Progenitor cell of endocrine pancreas (in vitro differentiated cells): ENCODE results near the gene KCNN4. TPM values are rescaled to one million over a fixed set of nuclear protein-coding genes. Genes with fewer than 3 reads are reported as not detected.
A peak's percentile ranks its signal among the peaks of the same experiment; 100 is the strongest.
"Not testable (repeated sequence)": the region's sequence is repeated elsewhere in the genome, so short reads cannot be mapped to it uniquely, and the experiment has no call there.

ENCODE experiments used
- DNase-seq: peaks from one replicate; pipeline ENCODE4 v3.0.0; 2021; ENCODE audit warnings: low spot score; ENCODE audit not compliant: unreplicated experiment
- H3K27ac Mint-ChIP-seq: 2 replicates; pipeline ENCODE4 v1.8.0; 2021; ENCODE audit warnings: mild to moderate bottlenecking, moderate library complexity, mixed read lengths
- H3K27me3 Mint-ChIP-seq: 2 replicates; pipeline ENCODE4 v1.8.0; 2021; ENCODE audit warnings: mixed read lengths
- H3K36me3 Mint-ChIP-seq: 2 replicates; pipeline ENCODE4 v1.8.0; 2022; ENCODE audit warnings: mixed read lengths; ENCODE audit not compliant: insufficient read depth
- H3K4me1 Mint-ChIP-seq: 2 replicates; pipeline ENCODE4 v1.8.0; 2021; ENCODE audit warnings: low read depth, mixed read lengths
- H3K4me3 Mint-ChIP-seq: 2 replicates; pipeline ENCODE4 v1.8.0; 2021; ENCODE audit warnings: low read depth, mild to moderate bottlenecking, moderate library complexity, mixed read lengths
- H3K9me3 Mint-ChIP-seq: 2 replicates; pipeline ENCODE4 v1.8.0; 2021; ENCODE audit warnings: low read depth, mixed read lengths
- total RNA-seq: library from RNA; stranded (reverse); gene quantifications from 2 replicates; pipeline ENCODE4 v1.2.1, GENCODE V29; 2021
- TF ChIP-seq, protein P1 (sequence below): fragments of 200-600 bp; sonication (generic); IDR thresholded peaks from one replicate; pipeline ENCODE4 v1.5.0; 2021; ENCODE audit warnings: antibody characterized with exemption, mild to moderate bottlenecking; ENCODE audit not compliant: unreplicated experiment

Gene KCNN4
- total RNA-seq, 1 donor from 2014 or later, result 0.34 TPM

DNA sequence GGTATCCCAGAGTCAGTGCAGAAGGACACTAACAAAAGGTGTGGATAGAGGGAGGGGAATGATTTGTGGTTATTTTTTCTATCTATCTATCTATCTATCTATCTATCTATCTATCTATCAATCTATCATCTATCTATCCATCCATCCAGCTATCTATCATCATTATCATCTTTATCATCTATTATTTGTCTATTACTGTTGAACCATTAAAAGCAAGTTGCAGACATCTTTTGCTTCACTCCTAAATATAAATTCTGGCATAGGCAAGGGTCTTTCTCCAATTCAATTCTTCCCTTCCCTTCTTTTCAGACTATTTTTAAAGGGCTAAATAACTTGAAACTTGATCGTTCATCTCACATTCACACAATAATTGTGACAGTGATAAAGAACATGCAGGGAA lies 31.5 kb upstream of the KCNN4 start:
- no peak overlapping the region for H3K4me3 Mint-ChIP-seq
- H3K9me3 Mint-ChIP-seq, result no peaks in the 10 kb centered on the region
- peaks cover 57% of the 10 kb centered on the region for H3K27me3 Mint-ChIP-seq
- DNase-seq, result no peak
- no peaks in the 10 kb centered on the region for H3K4me1 Mint-ChIP-seq
- H3K36me3 Mint-ChIP-seq, result no peaks in the 10 kb centered on the region
- H3K27ac Mint-ChIP-seq, result no peak overlapping the region
- TF ChIP-seq, protein P1, sequence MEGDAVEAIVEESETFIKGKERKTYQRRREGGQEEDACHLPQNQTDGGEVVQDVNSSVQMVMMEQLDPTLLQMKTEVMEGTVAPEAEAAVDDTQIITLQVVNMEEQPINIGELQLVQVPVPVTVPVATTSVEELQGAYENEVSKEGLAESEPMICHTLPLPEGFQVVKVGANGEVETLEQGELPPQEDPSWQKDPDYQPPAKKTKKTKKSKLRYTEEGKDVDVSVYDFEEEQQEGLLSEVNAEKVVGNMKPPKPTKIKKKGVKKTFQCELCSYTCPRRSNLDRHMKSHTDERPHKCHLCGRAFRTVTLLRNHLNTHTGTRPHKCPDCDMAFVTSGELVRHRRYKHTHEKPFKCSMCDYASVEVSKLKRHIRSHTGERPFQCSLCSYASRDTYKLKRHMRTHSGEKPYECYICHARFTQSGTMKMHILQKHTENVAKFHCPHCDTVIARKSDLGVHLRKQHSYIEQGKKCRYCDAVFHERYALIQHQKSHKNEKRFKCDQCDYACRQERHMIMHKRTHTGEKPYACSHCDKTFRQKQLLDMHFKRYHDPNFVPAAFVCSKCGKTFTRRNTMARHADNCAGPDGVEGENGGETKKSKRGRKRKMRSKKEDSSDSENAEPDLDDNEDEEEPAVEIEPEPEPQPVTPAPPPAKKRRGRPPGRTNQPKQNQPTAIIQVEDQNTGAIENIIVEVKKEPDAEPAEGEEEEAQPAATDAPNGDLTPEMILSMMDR, result no peak

- Mint-ChIP-seq H3K4me3 (no peak overlapping the region), H3K27me3 (peaks cover 54% of the 10 kb centered on the region), H3K9me3 (no peaks in the 10 kb centered on the region), H3K36me3 (no peaks in the 10 kb centered on the region), H3K4me1 (no peaks in the 10 kb centered on the region), H3K27ac (no peak overlapping the region)
- TF ChIP-seq, protein P1, result no peak
- DNase-seq, result no peak
These were observed 31.1 kb upstream of the KCNN4 start for GRCh38 chr19:43811837-43812236.

- no peak for DNase-seq
- H3K27ac Mint-ChIP-seq, result no peak overlapping the region
These were observed 29.3 kb upstream of the KCNN4 start for GRCh38 chr19:43809762-43810696.

DNA sequence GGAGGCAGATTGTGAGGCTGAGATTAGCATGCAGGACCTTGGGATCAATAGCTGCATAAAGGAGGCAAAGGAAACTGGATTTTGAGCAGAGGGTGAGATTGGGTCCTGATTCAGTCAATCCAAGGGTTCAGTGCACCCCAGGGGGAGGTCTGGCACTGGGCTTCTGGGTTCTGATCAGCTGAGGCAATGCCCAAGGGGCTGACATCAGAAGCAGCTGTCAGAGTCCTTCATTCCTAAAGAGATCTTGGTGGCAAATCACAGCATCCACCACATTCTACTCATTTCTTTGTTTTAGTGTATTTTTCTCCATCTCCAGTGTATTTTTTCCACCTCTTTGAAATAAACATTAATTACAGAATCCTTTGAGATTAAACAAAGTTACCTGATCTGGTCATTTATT lies 26.9 kb upstream of the KCNN4 start:
- Mint-ChIP-seq H3K27ac (no peak overlapping the region), H3K4me1 (no peaks in the 10 kb centered on the region), H3K27me3 (peaks cover 67% of the 10 kb centered on the region), H3K36me3 (no peaks in the 10 kb centered on the region), H3K4me3 (no peak overlapping the region), H3K9me3 (no peaks in the 10 kb centered on the region)
- TF ChIP-seq, protein P1, result no peak
- DNase-seq, result no peak

More at GRCh38 chr19:43809762-43810696, 29.3 kb upstream of the KCNN4 start:
- no peaks in the 10 kb centered on the region for H3K4me1 Mint-ChIP-seq
- no peaks in the 10 kb centered on the region for H3K9me3 Mint-ChIP-seq
- TF ChIP-seq, protein P1, result peak; percentile 58
- H3K4me3 Mint-ChIP-seq, result no peak overlapping the region
- H3K27me3 Mint-ChIP-seq, result peaks cover 60% of the 10 kb centered on the region
- H3K36me3 Mint-ChIP-seq, result no peaks in the 10 kb centered on the region

DNA sequence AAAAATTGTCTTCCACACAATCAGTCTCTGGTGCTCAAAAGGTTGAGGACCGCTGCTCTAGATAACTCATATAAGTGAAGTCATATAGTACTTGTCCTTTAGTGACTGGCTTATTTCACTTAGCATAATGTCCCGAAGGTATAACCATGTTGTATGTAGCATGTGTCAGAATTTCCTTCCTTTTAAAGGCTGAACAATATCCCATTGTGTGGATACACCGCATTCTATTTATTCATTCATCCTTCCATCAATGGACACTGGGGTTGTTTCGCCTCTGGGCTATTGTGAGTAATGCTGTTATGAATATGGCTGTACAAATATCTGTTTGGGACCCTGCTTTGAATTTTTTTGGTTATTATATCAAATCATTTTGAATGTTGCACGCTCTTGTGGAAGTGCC lies 26.1 kb upstream of the KCNN4 start:
- Mint-ChIP-seq H3K9me3 (no peaks in the 10 kb centered on the region), H3K36me3 (no peaks in the 10 kb centered on the region), H3K27ac (no peak overlapping the region), H3K27me3 (peaks cover 67% of the 10 kb centered on the region), H3K4me1 (no peaks in the 10 kb centered on the region), H3K4me3 (no peak overlapping the region)
- no peak for DNase-seq
- TF ChIP-seq, protein P1, result no peak

GRCh38 chr19:43806401-43806800 lies 25.6 kb upstream of the KCNN4 start:
- H3K4me3 Mint-ChIP-seq, DNase-seq, H3K4me1 Mint-ChIP-seq, H3K27ac Mint-ChIP-seq, H3K9me3 Mint-ChIP-seq, H3K36me3 Mint-ChIP-seq: not testable (repeated sequence)
- peaks cover 69% of the 10 kb centered on the region for H3K27me3 Mint-ChIP-seq
